GM06990 (cell line): ENCODE results near the gene ATXN1L.
"Not testable (repeated sequence)": the region's sequence is repeated elsewhere in the genome, so short reads cannot be mapped to it uniquely, and the experiment has no call there.

ENCODE experiments used
- DNase-seq: peaks from one replicate; pipeline ENCODE4 v3.0.0-alpha.2; 2011; ENCODE audit not compliant: insufficient read length; ENCODE audit errors: extremely low read depth
- H3K27me3 ChIP-seq: replicated peaks from 2 replicates; pipeline ENCODE4 v1.6.0; 2011; ENCODE audit warnings: low read length; ENCODE audit not compliant: control insufficient read depth, insufficient read depth
- H3K36me3 ChIP-seq: 2 replicates; pipeline ENCODE4 v1.5.1; 2011; ENCODE audit warnings: low read length; ENCODE audit not compliant: control insufficient read depth, insufficient read depth
- H3K4me3 ChIP-seq: replicated peaks from 2 replicates; pipeline ENCODE4 v1.5.1; 2011; ENCODE audit warnings: low read depth, mild to moderate bottlenecking, control low read depth, low read length
- TF ChIP-seq, protein P1 (sequence below): IDR thresholded peaks from 2 replicates; pipeline ENCODE4 v1.5.1; 2011; ENCODE audit warnings: low read length, control low read depth, mild to moderate bottlenecking, inconsistent platforms; ENCODE audit not compliant: insufficient read depth, poor library complexity, severe bottlenecking

Gene ATXN1L

GRCh38 chr16:71808593-71809459, 37.0 kb upstream of the ATXN1L start, which contains the start of gene AP1G1:
AP1G1 (minus strand) TSS chr16:71808834; CDS start chr16:71789479, 19,355 bp downstream.
- H3K27me3 ChIP-seq = no peaks in the 10 kb centered on the region

DNA sequence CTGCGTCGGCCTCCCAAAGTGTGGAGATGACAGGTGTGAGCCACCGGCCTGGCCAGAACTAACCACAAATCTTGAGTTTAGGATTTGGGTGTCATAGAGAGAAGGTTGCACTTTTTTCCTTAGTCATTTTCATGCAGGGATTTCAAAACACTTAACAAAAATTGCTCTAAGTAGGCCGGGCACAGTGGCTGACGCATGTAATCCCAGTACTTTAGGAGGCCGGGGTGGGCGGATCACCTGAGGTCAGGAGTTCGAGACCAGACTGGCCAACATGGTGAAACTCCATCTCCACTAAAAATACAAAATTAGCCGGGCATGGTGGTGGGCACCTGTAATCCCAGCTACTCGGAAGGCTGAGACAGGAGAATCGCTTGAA, 35.6 kb upstream of the ATXN1L start:
- H3K36me3 ChIP-seq, H3K27me3 ChIP-seq: not testable (repeated sequence)
- peak; percentile 19 for DNase-seq
- H3K4me3 ChIP-seq = peak overlapping the region; percentile 70

More at GRCh38 chr16:71808593-71809459, 37.0 kb upstream of the ATXN1L start, which contains the start of gene AP1G1:
- TF ChIP-seq, protein P1, sequence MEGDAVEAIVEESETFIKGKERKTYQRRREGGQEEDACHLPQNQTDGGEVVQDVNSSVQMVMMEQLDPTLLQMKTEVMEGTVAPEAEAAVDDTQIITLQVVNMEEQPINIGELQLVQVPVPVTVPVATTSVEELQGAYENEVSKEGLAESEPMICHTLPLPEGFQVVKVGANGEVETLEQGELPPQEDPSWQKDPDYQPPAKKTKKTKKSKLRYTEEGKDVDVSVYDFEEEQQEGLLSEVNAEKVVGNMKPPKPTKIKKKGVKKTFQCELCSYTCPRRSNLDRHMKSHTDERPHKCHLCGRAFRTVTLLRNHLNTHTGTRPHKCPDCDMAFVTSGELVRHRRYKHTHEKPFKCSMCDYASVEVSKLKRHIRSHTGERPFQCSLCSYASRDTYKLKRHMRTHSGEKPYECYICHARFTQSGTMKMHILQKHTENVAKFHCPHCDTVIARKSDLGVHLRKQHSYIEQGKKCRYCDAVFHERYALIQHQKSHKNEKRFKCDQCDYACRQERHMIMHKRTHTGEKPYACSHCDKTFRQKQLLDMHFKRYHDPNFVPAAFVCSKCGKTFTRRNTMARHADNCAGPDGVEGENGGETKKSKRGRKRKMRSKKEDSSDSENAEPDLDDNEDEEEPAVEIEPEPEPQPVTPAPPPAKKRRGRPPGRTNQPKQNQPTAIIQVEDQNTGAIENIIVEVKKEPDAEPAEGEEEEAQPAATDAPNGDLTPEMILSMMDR = no peak
- Histone ChIP-seq H3K36me3 (no peaks in the 10 kb centered on the region), H3K4me3 (peak within 1 kb of the TSS; percentile 70)
- DNase-seq = peak; percentile 95

DNA sequence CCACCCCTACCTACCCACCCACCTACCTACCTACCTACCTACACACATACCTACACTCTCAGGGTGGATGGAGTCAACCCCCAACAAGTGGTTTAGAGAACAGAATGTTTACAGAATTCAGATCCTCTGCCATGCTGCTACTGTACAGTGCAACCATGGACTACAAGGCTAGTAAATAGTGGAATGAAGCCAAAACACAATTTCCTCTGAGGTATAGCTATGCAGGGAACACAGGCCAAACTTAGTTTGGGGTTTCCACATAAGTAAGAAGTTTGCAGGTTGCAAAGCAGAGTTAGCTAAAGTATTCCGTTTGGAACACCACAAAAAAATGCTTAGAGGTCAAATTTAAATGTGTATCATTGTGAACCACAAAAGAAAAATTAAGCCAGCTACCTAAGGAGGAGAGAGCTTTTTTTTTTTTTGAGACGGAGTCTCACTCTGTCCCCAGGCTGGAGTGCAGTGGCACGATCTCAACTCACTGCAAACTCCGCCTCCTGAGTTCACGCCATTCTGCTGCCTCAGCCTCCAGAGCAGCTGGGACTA, 34.4 kb upstream of the ATXN1L start:
- Histone ChIP-seq H3K27me3 (no peaks in the 10 kb centered on the region), H3K4me3 (no peak overlapping the region), H3K36me3 (no peaks in the 10 kb centered on the region)
- no peak for DNase-seq
- TF ChIP-seq, protein P1 = no peak

- H3K27me3 ChIP-seq, H3K36me3 ChIP-seq, DNase-seq: not testable (repeated sequence)
- H3K4me3 ChIP-seq = peak overlapping the region; percentile 16
Observed at GRCh38 chr16:71817155-71817500, 28.6 kb upstream of the ATXN1L start.

DNA sequence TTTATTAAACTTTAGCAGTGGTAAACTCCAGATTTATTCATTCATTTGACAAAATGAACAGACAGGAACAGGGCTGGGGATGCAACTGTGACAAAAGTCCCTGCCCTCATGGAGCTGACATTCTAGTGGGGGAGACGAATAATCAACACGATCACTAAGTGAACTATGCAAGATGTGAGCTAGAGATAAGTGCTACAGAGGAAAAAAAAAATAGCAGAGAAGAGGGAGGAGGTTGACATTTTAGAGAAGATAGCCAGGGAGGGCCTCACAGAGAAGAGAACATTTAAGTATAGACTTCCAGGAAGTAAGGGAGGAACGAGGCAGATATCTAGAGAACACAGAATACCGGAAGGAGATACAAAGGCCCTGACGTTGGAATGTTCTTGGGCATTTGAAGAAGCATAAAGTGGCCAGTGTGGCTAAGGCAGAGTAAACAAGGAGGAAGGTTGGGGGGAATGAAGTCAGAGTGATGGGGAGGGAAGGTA, 19.2 kb upstream of the ATXN1L start:
- no peak overlapping the region for H3K4me3 ChIP-seq
- TF ChIP-seq, protein P1 = no peak
- H3K36me3 ChIP-seq = no peaks in the 10 kb centered on the region; the same call in 1 of the 2 replicates
- DNase-seq = no peak
- no peaks in the 10 kb centered on the region for H3K27me3 ChIP-seq

DNA sequence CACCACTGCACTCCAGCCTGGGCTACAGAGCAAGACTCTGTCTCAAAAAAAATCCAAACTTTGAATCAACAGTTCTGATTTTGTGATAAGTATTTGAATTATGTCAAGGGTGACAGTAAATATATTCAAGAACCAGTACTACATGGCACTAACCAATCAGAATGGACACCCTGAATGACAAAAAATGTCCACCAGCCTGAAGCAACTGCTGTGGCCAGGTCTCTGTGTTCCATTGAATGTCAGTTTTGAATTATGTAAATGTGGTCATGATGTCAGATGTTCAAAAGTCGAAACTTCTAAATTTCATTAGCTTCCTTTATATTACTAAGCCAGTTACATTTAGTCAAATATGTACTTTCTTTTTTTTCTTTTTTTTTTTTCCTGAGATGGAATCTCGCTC, 15.4 kb upstream of the ATXN1L start:
- no peak for DNase-seq
- TF ChIP-seq, protein P1 = no peak
- no peak overlapping the region for H3K4me3 ChIP-seq
- no peaks in the 10 kb centered on the region for H3K36me3 ChIP-seq
- H3K27me3 ChIP-seq = no peaks in the 10 kb centered on the region

GRCh38 chr16:71831698-71832097, 14.1 kb upstream of the ATXN1L start:
- not testable (repeated sequence) for H3K36me3 ChIP-seq, H3K27me3 ChIP-seq, H3K4me3 ChIP-seq, DNase-seq

GRCh38 chr16:71832112-71832511, 13.7 kb upstream of the ATXN1L start:
- DNase-seq, H3K36me3 ChIP-seq, H3K27me3 ChIP-seq, H3K4me3 ChIP-seq: not testable (repeated sequence)
